PC-9 (cell line): Measurements from ENCODE around the gene PERP. TPM values are rescaled to one million over a fixed set of nuclear protein-coding genes. Genes with fewer than 3 reads are reported as not detected.
A peak's percentile ranks its signal among the peaks of the same experiment; 100 is the strongest.

Source experiments
- BruUV-seq: library from RNA; stranded (reverse); fragments of 400-500 nt; replicated peaks from 2 replicates; lab custom pipeline; 2021; lab: Mats Ljungman, UMichigan
- CTCF ChIA-PET: fragments of 300-600 bp; sonication (Branson Sonifier 250); formaldehyde crosslinking; loops from one replicate; lab custom pipeline; 2022; ENCODE audit warnings: antibody characterized with exemption; lab: Charles Lee
- POLR2A ChIA-PET: fragments of 300-600 bp; sonication (Branson Sonifier 250); formaldehyde crosslinking; loops from one replicate; lab custom pipeline; 2022; ENCODE audit warnings: antibody characterized with exemption; ENCODE audit not compliant: unreplicated experiment; lab: Charles Lee
- DNase-seq, 2 experiments: peaks; one replicate each; pipeline versions ENCODE4 v3.0.0 to v3.0.0-alpha.2; 2015 to 2022; ENCODE audit warnings: mixed read lengths in 1 of 2
- H2AFZ ChIP-seq: fragments of 200-600 bp; sonication (generic); 2 replicates; pipeline ENCODE4 v1.8.1; 2017; ENCODE audit warnings: antibody characterized with exemption
- H3F3A ChIP-seq: fragments of 200-600 bp; sonication (generic); 2 replicates; pipeline ENCODE4 v1.8.1; 2017; ENCODE audit warnings: antibody characterized with exemption, mild to moderate bottlenecking, low read depth; ENCODE audit not compliant: insufficient read depth
- H3K27ac ChIP-seq: fragments of 200-600 bp; sonication (generic); 2 replicates; pipeline ENCODE4 v1.6.1; 2016; ENCODE audit warnings: mixed run types
- H3K27me3 ChIP-seq: fragments of 200-600 bp; sonication (generic); 2 replicates; pipeline ENCODE4 v1.6.1; 2016; ENCODE audit warnings: low read depth, mixed run types; ENCODE audit not compliant: insufficient read depth
- H3K36me3 ChIP-seq: fragments of 200-600 bp; sonication (generic); 2 replicates; pipeline ENCODE4 v1.6.1; 2016; ENCODE audit warnings: low read depth, mixed run types
- H3K4me1 ChIP-seq: fragments of 200-600 bp; sonication (generic); replicated peaks from 2 replicates; pipeline ENCODE4 v1.6.1; 2016; ENCODE audit warnings: mixed run types; ENCODE audit not compliant: insufficient read depth
- H3K4me2 ChIP-seq: fragments of 200-600 bp; sonication (generic); 2 replicates; pipeline ENCODE4 v1.6.1; 2017; ENCODE audit warnings: mixed run types
- H3K4me3 ChIP-seq: fragments of 200-600 bp; sonication (generic); 2 replicates; pipeline ENCODE4 v1.6.1; 2016; ENCODE audit warnings: mixed run types
- H3K79me2 ChIP-seq: fragments of 200-600 bp; sonication (generic); 2 replicates; pipeline ENCODE4 v1.6.1; 2017; ENCODE audit warnings: low read depth, mixed run types
- H3K9me2 ChIP-seq: fragments of 200-600 bp; sonication (generic); 2 replicates; pipeline ENCODE4 v1.8.1; 2017; ENCODE audit warnings: mild to moderate bottlenecking; ENCODE audit not compliant: insufficient read depth
- H3K9me3 ChIP-seq: fragments of 200-600 bp; sonication (generic); 2 replicates; pipeline ENCODE4 v1.8.1; 2016; ENCODE audit warnings: low read depth; ENCODE audit not compliant: insufficient read depth
- H4K20me1 ChIP-seq: fragments of 200-600 bp; sonication (generic); 2 replicates; pipeline ENCODE4 v1.8.1; 2017; ENCODE audit not compliant: insufficient read depth
- CTCF ChIP-seq: fragments of 200-600 bp; sonication (generic); conservative IDR thresholded peaks from 2 replicates; pipeline ENCODE4 v1.6.1; 2017; ENCODE audit warnings: mixed run types, antibody characterized with exemption, mild to moderate bottlenecking, moderate library complexity
- EZH2 ChIP-seq: fragments of 200-600 bp; sonication (generic); IDR thresholded peaks from 2 replicates; pipeline ENCODE4 v1.8.0; 2017; ENCODE audit warnings: antibody characterized with exemption, low read depth
- intact Hi-C: fragments of 100-400 bp; cut with micrococcal nuclease; formaldehyde crosslinking; loops from one replicate; pipeline ENCODE4 v1.10.0; 2022; ENCODE audit not compliant: unreplicated experiment
- total RNA-seq: library from RNA; stranded (reverse); gene quantifications from 2 replicates; pipeline ENCODE4 v1.2.3, GENCODE V29; 2021

Gene PERP
- total RNA-seq, 1 experiment from 2014 or later: 93.0 TPM

- H4K20me1 ChIP-seq: no peaks in the 10 kb centered on the region
- ChIA-PET POLR2A (no interaction called here), CTCF (no interaction called here)
- H3K36me3 ChIP-seq: no peaks in the 10 kb centered on the region
- no peaks in the 10 kb centered on the region for H3F3A ChIP-seq
- H3K79me2 ChIP-seq: no peaks in the 10 kb centered on the region
- no TSS peak for BruUV-seq
- H3K4me3 ChIP-seq: no peak overlapping the region
- peak in 1 of 2 experiments; percentile 3 for DNase-seq
- intact Hi-C loops: no loop called here
- TF ChIP-seq EZH2: no peak
- H3K27ac ChIP-seq: no peak overlapping the region
- no peaks in the 10 kb centered on the region for H3K9me3 ChIP-seq
- H2AFZ ChIP-seq: 0 out of 2 replicates have a peak overlapping the region, but pooled peaks have one; percentile 10
- H3K4me2 ChIP-seq: no peak overlapping the region
- H3K4me1 ChIP-seq: no peaks in the 10 kb centered on the region
- no peaks in the 10 kb centered on the region for H3K9me2 ChIP-seq
- no peaks in the 10 kb centered on the region for H3K27me3 ChIP-seq
These were observed 38.2 kb upstream of the PERP start for GRCh38 chr6:138145402-138145801.

GRCh38 chr6:138142806-138143205, 35.6 kb upstream of the PERP start:
- no peaks in the 10 kb centered on the region for H3F3A ChIP-seq
- H3K27ac ChIP-seq: no peak overlapping the region
- no peaks in the 10 kb centered on the region for H4K20me1 ChIP-seq
- H3K4me3 ChIP-seq: no peak overlapping the region
- ChIA-PET CTCF (no interaction called here), POLR2A (no interaction called here)
- no peaks in the 10 kb centered on the region for H3K27me3 ChIP-seq
- BruUV-seq: no TSS peak
- H3K9me3 ChIP-seq: no peaks in the 10 kb centered on the region
- H3K4me2 ChIP-seq: no peak overlapping the region
- intact Hi-C loops: no loop called here
- no peak for TF ChIP-seq CTCF
- TF ChIP-seq EZH2: no peak
- DNase-seq: no peak
- H3K79me2 ChIP-seq: no peaks in the 10 kb centered on the region
- no peaks in the 10 kb centered on the region for H3K36me3 ChIP-seq
- H3K4me1 ChIP-seq: no peaks in the 10 kb centered on the region
- H2AFZ ChIP-seq: no peak overlapping the region
- H3K9me2 ChIP-seq: no peaks in the 10 kb centered on the region

GRCh38 chr6:138129190-138129589, 22.0 kb upstream of the PERP start:
- Histone ChIP-seq H3K27ac (no peak overlapping the region), H2AFZ (no peak overlapping the region), H3F3A (no peaks in the 10 kb centered on the region), H3K9me3 (no peaks in the 10 kb centered on the region), H3K4me3 (no peak overlapping the region), H3K36me3 (no peaks in the 10 kb centered on the region), H4K20me1 (no peaks in the 10 kb centered on the region), H3K4me2 (no peak overlapping the region), H3K79me2 (no peaks in the 10 kb centered on the region), H3K4me1 (no peaks in the 10 kb centered on the region), H3K9me2 (no peaks in the 10 kb centered on the region), H3K27me3 (no peaks in the 10 kb centered on the region)
- CTCF ChIA-PET: no interaction called here
- DNase-seq: peak in 1 of 2 experiments; percentile 31
- no peak for TF ChIP-seq EZH2
- TF ChIP-seq CTCF: no peak
- intact Hi-C loops: no loop called here
- POLR2A ChIA-PET: no interaction called here
- no TSS peak for BruUV-seq

- Histone ChIP-seq H3F3A (no peaks in the 10 kb centered on the region), H4K20me1 (no peaks in the 10 kb centered on the region), H3K4me3 (no peak overlapping the region), H3K36me3 (no peaks in the 10 kb centered on the region), H2AFZ (no peak overlapping the region), H3K27ac (no peak overlapping the region), H3K9me3 (no peaks in the 10 kb centered on the region), H3K27me3 (no peaks in the 10 kb centered on the region), H3K4me1 (no peaks in the 10 kb centered on the region), H3K4me2 (no peak overlapping the region), H3K79me2 (no peaks in the 10 kb centered on the region), H3K9me2 (no peaks in the 10 kb centered on the region)
- TF ChIP-seq CTCF (no peak), EZH2 (no peak)
- ChIA-PET POLR2A (no interaction called here), CTCF (no interaction called here)
- intact Hi-C loops: no loop called here
- peak in 1 of 2 experiments; percentile 19 for DNase-seq
- no TSS peak for BruUV-seq
These were observed 20.9 kb upstream of the PERP start for GRCh38 chr6:138128096-138128495.
